ENCODE results near the gene TMEM207.

TMEM207 gene

DNA sequence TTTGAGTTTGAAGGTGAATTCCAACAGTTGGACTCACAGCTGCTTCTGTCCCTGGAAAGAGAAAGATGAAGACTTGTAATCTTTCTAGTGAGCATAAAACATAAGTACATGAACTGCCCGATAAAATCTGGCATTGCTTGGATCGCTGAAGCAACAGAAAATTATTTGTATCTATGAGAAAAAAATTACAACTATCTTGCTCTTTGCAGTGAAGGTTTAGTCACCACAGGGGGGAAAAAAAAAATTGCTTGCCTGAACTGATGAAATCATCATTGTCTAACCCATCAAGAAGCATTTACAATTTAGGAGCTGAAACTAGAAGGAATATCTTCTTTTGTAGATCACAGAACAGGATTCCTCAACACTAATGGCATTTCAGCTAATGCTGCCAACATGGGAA is 20.0 kb downstream of the TMEM207 start:
- TF ChIP-seq GATA2 (IDR thresholded peaks at IDR 0.05; ENCODE audit: low read depth, low read length): no peak
- no peak for TF ChIP-seq GATA3 (IDR thresholded peaks at IDR 0.05; ENCODE audit: low read depth, low read length)

DNA sequence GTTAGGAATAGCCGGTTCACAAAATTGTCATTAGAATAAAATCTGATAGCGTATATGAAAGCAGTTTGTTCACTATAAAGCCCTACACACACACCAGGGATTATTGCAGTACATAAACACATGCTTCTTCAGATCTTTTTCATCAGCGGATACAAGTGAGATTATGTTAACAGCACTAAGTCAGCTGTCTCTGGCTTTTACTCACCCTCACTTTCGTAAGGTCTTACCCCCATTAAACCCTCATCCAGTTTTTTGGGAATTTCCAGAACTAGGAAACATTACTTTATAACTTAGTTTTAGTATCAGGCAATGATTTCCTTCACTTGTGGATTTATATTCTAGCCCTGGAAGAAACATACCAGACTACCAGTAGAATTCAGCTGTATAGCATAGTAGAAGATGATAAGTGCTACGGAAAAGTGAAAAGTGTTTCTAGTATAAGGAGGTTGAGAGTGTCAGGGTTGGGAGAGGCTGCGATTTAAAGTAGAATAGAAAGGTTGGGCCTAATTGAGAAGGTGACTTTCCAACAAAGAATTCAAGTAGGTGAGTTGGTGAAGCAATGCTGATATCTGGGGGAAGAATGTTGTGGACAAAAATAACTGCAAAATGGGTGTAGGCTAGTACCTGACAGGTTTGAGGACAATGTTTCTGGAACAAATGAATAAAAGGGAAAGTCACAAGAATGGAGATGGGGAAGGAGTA is 22.7 kb downstream of the TMEM207 start:
- no peak for TF ChIP-seq GATA2 (IDR thresholded peaks at IDR 0.05; ENCODE audit: low read depth, low read length)
- TF ChIP-seq GATA3 (IDR thresholded peaks at IDR 0.05; ENCODE audit: low read depth, low read length): no peak

DNA sequence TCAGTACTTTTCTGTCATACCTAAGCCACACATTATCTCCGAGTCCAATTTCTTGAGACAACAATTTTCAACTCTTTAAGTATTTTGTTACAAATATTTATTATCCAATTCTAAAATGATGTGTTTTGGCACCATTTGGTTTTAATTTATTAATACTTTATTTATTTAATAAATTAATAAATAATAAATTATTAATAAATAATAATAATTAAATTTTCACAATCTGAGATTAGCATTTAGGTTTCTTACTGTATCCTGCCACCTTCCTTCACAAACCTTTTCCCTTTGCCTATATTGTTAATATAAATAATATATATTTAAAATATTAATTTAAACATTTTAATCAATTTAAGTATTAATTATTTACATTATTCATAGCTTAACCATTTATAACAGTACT is 23.9 kb downstream of the TMEM207 start:
- no peak for TF ChIP-seq GATA2 (IDR thresholded peaks at IDR 0.05; ENCODE audit: low read depth, low read length)
- TF ChIP-seq GATA3 (IDR thresholded peaks at IDR 0.05; ENCODE audit: low read depth, low read length): no peak

DNA sequence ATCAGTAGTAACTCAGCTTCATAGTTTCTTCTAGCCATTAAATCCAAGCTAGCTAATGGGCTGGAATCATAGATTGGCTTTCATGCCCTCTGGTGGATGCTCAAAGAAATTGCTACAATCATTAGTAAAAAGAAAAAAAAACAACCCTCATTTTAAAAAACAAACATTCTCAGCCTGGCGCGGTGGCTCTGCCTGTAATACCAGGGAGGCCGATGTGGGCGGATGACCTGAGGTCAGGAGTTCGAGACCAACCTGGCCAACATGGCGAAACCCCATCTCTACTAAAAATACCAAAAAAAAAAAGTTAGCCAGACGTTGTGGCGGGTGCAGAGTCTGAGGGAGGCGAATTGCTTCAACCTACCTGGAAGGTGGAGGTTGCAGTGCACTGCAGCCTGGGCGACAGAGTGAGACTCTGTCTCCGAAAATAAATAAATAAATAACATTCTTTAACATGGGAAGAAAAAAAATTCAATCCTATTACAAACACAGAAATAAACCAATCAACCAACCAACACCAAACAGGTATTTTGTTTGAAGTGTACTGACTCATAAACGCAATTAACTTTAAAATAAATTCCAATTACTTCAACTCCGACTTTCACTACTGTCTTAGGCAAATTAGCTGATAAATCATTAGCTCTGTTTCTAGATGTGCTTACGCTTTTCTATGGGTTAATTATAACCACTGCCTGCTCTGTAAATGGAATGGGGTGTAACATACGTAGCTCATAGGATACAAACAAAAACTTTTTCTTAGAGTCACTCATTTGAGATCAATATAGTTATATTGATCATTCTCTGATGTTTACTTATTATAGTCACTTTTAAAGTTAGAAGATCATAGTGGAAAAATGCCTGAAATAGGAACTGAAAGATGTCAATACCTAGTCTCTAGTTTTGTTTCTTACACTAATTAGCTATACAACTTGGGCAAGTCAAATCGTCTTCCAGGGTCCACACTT is 24.9 kb downstream of the TMEM207 start:
- TF ChIP-seq GATA3 (IDR thresholded peaks at IDR 0.05; ENCODE audit: low read depth, low read length) (no peak), GATA2 (IDR thresholded peaks at IDR 0.05; ENCODE audit: low read depth, low read length) (no peak)

DNA sequence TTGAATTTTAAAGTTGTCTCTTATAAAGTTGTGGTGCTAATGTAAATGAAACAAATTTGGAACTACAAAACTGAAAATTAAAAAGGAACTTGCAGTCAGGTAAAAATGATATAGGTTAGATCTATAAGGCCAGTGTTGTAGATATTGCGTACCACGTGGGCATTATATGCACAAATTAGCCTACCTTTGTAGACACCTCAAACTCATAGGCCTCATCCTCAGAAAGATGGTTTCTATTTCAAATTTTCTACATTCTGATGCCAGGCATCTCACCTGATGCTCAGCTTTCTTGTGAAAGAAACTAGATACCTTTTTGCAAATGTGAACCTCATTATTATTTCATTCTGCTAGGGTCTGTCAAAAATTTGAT is 25.6 kb downstream of the TMEM207 start:
- TF ChIP-seq GATA3 (IDR thresholded peaks at IDR 0.05; ENCODE audit: low read depth, low read length): no peak
- no peak for TF ChIP-seq GATA2 (IDR thresholded peaks at IDR 0.05; ENCODE audit: low read depth, low read length)

DNA sequence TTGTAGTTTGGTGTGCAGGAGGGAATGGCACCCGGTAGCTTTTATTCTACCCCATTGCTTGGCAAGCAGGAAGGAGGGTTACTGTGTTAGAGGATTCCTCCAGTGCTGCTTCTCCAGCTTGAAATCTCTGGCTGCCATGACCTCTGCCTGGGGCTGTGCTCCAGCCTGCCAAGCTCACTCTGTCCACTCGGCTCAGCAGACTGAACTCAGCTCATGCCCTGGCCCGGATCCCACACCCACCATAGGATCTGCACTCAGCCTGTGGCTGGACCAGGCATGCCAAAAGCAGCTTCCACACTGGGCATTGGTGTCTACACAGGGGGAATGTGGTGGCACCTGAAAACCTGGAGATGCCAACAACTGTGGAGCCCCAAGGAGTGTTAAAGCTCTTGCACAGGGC is 35.4 kb downstream of the TMEM207 start:
- TF ChIP-seq GATA2 (IDR thresholded peaks at IDR 0.05; ENCODE audit: low read depth, low read length) (no peak), GATA3 (IDR thresholded peaks at IDR 0.05; ENCODE audit: low read depth, low read length) (no peak)

DNA sequence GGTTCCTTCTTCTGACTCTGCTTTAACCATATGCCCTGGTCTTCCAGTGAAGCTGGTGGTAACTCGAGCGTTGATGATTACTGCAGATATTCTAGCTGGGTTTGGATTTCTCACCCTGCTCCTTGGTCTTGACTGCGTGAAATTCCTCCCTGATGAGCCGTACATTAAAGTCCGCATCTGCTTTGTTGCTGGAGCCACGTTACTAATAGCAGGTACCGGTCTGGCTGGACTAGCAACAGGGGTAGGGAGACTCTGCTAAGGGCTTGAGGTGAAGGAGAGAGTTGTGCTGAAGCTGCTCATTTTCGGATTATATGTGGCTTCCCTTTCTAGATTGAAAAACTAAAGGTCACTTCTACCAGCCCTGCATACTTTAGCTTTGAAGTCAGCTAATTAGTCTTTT is 45.0 kb downstream of the TMEM207 start:
- TF ChIP-seq GATA2 (IDR thresholded peaks at IDR 0.05; ENCODE audit: low read depth, low read length): no peak
- TF ChIP-seq GATA3 (IDR thresholded peaks at IDR 0.05; ENCODE audit: low read depth, low read length): no peak

DNA sequence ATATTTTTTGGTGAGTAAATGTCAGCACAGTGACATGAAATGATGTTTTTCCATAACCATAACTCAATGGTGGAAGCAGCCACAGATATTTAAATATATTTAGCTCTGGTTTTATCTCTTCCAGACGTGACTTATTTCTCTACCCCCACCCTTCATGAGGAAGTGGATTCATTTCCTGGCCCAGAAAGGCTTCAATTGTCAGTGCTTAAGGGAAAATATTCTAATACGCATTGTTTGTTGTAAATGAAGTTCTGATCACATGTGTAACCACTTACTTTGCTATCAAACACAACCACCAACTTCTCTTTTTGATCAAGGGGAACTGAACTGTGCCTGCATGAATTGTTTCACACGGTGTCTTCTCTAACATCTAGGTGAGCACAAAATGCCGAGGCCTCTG is 47.7 kb downstream of the TMEM207 start:
- no peak for TF ChIP-seq GATA3 (IDR thresholded peaks at IDR 0.05; ENCODE audit: low read depth, low read length)
- no peak for TF ChIP-seq GATA2 (IDR thresholded peaks at IDR 0.05; ENCODE audit: low read depth, low read length)

DNA sequence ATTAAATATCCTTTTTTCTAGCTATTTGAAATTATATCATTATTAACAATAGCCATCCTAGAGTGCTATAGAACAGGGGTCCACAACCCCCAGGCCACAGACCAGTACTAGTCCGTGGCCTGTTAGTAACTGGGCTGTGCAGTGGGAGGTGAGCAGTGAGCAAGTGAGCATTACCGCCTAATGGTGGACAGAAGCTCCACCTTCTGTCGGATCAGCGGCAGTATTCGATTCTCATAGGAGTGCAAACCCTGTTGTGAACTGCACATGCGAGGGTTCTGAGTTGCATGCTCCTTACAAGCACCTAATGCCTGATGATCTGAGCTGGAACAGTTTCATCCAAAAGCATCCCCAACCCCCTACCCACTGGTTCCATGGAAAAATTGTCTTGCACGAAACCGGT is 50.0 kb downstream of the TMEM207 start:
- TF ChIP-seq GATA2 (IDR thresholded peaks at IDR 0.05; ENCODE audit: low read depth, low read length): no peak
- no peak for TF ChIP-seq GATA3 (IDR thresholded peaks at IDR 0.05; ENCODE audit: low read depth, low read length)

DNA sequence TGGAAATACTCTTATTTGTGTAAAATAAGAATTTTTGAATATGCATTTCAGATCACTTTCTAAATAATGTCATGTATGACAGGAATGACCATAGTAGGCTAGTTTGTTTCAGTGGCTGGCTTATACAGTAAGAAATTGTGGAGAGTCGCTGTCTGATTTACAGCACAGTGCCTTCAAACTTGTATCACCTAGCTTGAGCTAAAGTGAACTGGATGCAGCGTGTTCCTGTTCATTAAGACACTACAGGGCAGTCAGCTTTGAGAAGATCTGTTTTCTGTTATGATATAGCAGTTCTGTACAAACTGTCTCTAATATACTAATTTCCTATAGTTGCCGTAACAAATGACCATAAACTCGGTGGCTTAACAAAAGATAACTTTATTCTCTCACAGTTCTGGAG is 51.8 kb downstream of the TMEM207 start:
- TF ChIP-seq GATA2 (IDR thresholded peaks at IDR 0.05; ENCODE audit: low read depth, low read length) (no peak), GATA3 (IDR thresholded peaks at IDR 0.05; ENCODE audit: low read depth, low read length) (no peak)

DNA sequence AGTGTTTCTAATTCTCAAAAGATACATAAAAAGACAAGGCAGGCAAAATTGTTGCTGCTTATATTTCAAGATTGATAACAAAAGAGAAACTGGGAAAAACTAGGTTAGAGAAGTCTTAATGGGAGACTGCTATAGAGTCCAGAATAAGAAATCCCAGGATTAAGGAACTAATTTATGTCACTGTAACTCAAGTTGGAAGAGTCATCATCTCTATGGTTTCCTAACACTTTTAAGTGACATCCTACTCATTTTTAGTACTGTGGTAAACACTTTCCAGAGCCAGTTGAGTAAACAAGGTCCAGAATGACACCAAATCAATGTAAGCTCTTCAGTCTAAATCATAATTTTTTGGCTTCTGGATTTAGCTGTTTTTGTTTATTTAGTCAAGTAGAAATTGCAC is 53.7 kb downstream of the TMEM207 start:
- no peak for TF ChIP-seq GATA2 (IDR thresholded peaks at IDR 0.05; ENCODE audit: low read depth, low read length)
- no peak for TF ChIP-seq GATA3 (IDR thresholded peaks at IDR 0.05; ENCODE audit: low read depth, low read length)

DNA sequence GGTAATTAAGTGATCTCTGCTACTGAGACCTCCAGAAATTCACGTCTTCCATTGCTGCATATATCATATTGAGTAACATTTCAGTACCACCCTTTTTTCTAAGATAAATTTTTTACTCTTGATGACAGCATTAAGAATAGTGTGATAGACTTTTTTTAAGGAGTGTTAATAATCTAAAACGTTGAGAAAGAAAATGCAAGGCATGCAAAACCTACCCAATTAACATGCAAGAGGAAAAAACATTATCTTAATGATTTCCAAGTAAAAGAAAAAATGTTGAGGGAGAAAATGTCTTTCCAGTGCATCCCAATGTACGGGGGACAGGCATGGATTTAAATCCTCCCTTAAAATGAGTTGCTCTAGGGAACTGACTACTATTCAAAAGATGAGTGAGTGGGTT is 61.0 kb downstream of the TMEM207 start:
- TF ChIP-seq GATA2 (IDR thresholded peaks at IDR 0.05; ENCODE audit: low read depth, low read length) (no peak), GATA3 (IDR thresholded peaks at IDR 0.05; ENCODE audit: low read depth, low read length) (no peak)

DNA sequence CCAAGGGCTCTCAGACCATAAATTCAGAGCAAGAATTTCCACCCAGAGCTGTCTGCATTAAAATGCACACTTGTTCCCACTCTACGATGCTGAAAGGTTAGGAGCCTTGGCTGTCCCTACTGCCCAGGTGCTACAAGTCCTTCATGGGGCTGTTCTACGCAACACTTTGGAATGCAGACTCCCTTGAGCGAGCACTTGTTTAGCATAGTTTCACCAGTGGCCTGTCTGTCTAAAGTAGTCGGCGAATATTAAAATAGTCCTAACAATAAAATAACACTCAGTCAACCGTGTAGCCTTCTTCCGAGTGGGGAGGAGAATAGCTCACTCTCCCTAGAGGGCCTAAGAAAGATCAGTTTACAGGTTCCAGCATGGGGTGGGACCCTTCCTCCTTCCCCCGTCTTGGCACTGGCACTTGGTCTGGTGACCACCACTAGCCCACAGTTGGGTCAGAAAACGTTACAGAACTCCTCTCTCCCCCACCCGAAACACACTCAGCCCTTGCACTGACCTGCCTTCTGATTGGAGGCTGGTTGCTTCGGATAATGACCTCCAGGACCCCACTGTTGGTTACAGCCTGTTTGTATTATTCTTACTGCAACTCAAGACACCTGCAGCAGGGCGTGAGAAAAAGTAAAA is 62.0 kb downstream of the TMEM207 start, which contains the start of gene CLDN16:
Gene CLDN16, plus strand, starts transcription at position 586 of the 636 bp plus-strand sequence. CDS start 167 bp downstream, outside the sequence.
- TF ChIP-seq GATA3 (IDR thresholded peaks at IDR 0.05; ENCODE audit: low read depth, low read length) (no peak), GATA2 (IDR thresholded peaks at IDR 0.05; ENCODE audit: low read depth, low read length) (no peak)

Data from SH-SY5Y (cell line).